Suprapubic skin (tissue), 4 donors: ENCODE data around the gene HIVEP2.

Experiments used
- POLR2A ChIP-seq, 2 donors: fragments of 450-650 bp; IDR thresholded peaks; one replicate each; pipeline ENCODE4 v1.6.1; 2017; ENCODE audit warnings: antibody characterized with exemption in 2 of 2, mild to moderate bottlenecking in 2 of 2, moderate library complexity in 2 of 2
- POLR2AphosphoS5 ChIP-seq, 3 donors: sonication (generic); formaldehyde crosslinking; IDR thresholded peaks; one replicate each; pipeline ENCODE4 v1.6.1; 2017; ENCODE audit warnings: antibody characterized with exemption in 3 of 3
- TF ChIP-seq, protein P1 (sequence below), 2 donors: fragments of 200-600 bp in 1 of 2; fragments of 450-650 bp in 1 of 2; sonication (generic) in 1 of 2; IDR thresholded peaks; one replicate each; pipeline ENCODE4 v1.5.1; 2016 to 2019; ENCODE audit warnings: antibody characterized with exemption in 2 of 2, mild to moderate bottlenecking in 1 of 2, moderate library complexity in 1 of 2

GRCh38 chr6:142933701-142934100 is 11.3 kb downstream of the HIVEP2 start:
- TF ChIP-seq, protein P1, sequence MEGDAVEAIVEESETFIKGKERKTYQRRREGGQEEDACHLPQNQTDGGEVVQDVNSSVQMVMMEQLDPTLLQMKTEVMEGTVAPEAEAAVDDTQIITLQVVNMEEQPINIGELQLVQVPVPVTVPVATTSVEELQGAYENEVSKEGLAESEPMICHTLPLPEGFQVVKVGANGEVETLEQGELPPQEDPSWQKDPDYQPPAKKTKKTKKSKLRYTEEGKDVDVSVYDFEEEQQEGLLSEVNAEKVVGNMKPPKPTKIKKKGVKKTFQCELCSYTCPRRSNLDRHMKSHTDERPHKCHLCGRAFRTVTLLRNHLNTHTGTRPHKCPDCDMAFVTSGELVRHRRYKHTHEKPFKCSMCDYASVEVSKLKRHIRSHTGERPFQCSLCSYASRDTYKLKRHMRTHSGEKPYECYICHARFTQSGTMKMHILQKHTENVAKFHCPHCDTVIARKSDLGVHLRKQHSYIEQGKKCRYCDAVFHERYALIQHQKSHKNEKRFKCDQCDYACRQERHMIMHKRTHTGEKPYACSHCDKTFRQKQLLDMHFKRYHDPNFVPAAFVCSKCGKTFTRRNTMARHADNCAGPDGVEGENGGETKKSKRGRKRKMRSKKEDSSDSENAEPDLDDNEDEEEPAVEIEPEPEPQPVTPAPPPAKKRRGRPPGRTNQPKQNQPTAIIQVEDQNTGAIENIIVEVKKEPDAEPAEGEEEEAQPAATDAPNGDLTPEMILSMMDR (IDR thresholded peaks at IDR 0.05), result no peak
- TF ChIP-seq POLR2A (IDR thresholded peaks at IDR 0.05) (no peak), POLR2AphosphoS5 (IDR thresholded peaks at IDR 0.05) (no peak)
